Choroid plexus epithelial cell (primary cell): Measurements from ENCODE around the gene OLA1.
"Not testable (repeated sequence)": the region's sequence is repeated elsewhere in the genome, so short reads cannot be mapped to it uniquely, and the experiment has no call there.

Source experiments
- DNase-seq: peaks from one replicate; pipeline ENCODE4 v3.0.0-alpha.2; 2010; ENCODE audit warnings: low read depth
- H3K4me3 ChIP-seq: 2 replicates; pipeline ENCODE4 v1.5.1; 2011; ENCODE audit warnings: low read depth, mild to moderate bottlenecking, control low read depth, low read length, moderate library complexity
- TF ChIP-seq, protein P1 (sequence below): conservative IDR thresholded peaks from 2 replicates; pipeline ENCODE4 v1.5.1; 2011; ENCODE audit warnings: low read depth, mild to moderate bottlenecking, control low read depth, inconsistent platforms, low read length, moderate library complexity

OLA1 gene

DNA sequence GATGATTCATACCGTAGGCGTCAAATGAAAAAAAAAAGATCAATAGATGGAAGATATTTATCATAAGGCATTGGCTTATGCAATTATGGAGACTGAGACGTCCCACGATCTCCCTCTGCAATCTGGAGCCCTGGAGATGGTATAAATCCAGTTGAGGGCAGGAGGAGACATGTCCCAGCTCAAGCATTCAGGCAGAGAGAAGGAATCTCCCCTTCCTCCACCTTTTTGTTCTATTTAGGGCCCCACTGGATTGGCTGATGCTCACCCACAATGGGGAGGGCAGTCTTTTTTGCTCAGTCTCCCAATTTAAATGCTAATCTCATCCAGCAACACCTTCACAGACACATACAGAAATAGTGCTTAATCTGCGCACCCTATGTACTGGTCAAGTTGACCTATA, 18.0 kb upstream of the OLA1 start:
- DNase-seq, result no peak
- TF ChIP-seq, protein P1, sequence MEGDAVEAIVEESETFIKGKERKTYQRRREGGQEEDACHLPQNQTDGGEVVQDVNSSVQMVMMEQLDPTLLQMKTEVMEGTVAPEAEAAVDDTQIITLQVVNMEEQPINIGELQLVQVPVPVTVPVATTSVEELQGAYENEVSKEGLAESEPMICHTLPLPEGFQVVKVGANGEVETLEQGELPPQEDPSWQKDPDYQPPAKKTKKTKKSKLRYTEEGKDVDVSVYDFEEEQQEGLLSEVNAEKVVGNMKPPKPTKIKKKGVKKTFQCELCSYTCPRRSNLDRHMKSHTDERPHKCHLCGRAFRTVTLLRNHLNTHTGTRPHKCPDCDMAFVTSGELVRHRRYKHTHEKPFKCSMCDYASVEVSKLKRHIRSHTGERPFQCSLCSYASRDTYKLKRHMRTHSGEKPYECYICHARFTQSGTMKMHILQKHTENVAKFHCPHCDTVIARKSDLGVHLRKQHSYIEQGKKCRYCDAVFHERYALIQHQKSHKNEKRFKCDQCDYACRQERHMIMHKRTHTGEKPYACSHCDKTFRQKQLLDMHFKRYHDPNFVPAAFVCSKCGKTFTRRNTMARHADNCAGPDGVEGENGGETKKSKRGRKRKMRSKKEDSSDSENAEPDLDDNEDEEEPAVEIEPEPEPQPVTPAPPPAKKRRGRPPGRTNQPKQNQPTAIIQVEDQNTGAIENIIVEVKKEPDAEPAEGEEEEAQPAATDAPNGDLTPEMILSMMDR, result no peak

DNA sequence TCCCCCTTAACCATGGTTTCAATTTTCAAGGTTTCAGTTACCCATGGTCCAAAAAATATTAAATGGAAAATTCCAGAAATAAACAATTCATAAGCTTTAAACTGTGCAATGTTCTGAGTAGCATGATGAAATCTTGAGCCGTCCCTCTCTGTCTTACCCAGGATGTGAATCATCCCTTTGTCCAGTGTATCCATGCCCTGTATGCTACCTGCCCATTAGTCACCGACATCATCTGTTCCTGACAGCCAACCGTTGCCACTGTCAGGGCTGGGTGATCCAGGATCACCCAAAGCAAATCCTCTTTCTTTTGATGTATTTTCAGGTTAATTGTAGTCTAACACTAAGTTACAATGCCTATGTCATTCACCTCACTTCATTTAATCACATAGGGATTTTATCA, 15.7 kb upstream of the OLA1 start:
- TF ChIP-seq, protein P1, result no peak
- H3K4me3 ChIP-seq, result no peak overlapping the region
- DNase-seq, result peak; percentile 89

More for the DNA sequence above, 18.0 kb upstream of the OLA1 start:
- no peak overlapping the region for H3K4me3 ChIP-seq

DNA sequence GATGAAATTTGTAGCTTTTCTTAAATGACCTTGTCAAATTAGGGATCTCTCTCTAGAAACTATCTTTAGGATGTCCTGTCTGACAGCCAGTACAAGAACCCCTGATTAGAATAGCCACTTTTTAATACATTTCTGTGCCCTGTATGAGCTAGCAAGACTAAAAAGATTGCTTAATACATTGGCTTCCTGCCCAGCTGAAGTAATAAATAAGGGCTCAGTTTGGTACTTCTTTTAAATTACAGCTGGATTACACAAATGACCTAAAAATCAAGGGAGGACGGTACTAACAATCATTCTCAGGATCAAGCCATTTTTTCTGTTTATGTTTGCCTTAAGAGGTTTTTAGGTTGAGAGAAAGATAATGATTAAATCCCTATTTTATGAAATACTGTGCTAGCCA, 11.6 kb upstream of the OLA1 start:
- DNase-seq, result peak; percentile 87
- TF ChIP-seq, protein P1, result no peak
- no peak overlapping the region for H3K4me3 ChIP-seq

DNA sequence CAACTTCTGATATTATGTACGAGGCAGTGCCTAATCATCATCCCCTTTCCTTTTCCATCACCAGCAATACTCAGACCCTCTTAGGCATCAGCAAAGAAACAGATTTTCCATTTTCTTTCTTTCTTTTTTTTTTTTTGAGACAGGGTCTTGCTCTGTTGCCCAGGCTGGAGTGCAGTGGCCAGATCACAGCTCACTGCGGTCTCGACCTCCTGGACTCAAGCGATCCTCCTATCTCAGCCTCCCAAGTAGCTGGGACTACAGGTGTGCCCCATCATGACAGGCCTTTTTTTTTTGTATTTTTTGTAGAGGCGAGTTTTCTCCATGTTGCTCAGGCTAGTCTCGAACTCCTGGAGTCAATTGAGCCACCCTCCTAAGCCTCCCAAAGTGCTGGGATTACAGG, 5.9 kb upstream of the OLA1 start:
- TF ChIP-seq, protein P1, result no peak
- no peak overlapping the region for H3K4me3 ChIP-seq
- no peak for DNase-seq

DNA sequence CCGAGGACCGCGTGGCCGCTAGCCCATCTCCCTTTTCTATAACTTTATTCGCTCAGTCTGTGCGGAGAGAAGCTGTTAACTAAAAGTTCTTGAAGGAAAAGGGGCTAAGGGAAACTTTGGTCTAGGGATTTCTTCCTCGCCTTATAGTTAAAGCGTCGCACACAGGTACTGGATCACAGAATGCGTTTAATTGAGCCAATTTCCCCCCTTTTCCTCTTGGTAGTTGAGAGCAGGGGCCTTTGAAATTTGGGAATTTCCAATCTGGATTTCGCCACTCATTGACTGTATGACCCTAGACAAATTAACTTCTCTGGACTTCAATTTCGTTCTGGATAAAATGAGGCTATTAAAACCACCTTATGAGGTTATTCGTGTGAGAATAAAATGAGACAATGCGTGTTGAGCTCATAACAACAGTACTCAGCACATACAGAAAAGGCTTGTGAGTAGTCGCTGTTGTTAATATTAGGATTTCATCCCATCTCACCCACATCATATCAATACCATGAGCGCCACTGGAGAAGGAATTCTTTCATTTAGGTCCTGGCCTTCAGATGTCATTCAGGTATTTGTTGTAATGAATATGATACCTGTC, 763 bp upstream of the OLA1 start:
- peak overlapping the region; percentile 90 for H3K4me3 ChIP-seq
- TF ChIP-seq, protein P1, result no peak
- DNase-seq, result no peak

DNA sequence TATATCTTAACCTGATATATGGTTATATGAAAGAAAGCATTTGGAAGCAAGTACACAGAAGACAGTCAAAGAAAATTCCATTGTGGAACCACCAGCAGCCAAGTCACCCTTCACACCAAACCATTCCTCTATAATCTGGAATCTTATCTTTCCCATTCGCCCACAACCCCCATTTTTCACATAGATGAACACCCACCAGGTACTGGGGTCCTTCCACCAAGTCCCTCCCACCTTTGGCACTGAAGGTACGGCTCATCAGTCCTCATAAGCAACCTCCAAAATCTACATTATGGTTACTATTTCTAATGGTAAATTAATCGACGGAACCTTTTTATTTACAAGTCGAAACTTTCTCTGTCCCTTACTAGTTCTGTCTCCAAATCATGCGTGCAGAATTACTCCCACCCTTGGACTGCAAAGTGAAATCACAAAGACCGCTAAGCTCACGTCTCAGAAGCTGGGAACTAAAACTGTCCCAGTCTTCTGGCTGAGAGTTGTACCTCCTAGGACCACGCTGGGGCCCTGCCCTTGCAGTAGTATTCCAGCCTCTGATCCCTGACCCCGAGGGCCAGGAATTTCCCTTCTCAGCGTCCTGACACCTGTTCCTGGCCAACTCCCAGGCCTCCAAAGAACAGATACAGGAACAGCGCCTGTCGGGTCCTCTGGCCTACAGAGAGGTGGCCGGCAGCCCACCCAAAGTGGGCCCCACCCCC, 702 bp downstream of the OLA1 start:
- TF ChIP-seq, protein P1, result no peak
- peak; percentile 34 for DNase-seq
- peak overlapping the region; percentile 90 for H3K4me3 ChIP-seq

DNA sequence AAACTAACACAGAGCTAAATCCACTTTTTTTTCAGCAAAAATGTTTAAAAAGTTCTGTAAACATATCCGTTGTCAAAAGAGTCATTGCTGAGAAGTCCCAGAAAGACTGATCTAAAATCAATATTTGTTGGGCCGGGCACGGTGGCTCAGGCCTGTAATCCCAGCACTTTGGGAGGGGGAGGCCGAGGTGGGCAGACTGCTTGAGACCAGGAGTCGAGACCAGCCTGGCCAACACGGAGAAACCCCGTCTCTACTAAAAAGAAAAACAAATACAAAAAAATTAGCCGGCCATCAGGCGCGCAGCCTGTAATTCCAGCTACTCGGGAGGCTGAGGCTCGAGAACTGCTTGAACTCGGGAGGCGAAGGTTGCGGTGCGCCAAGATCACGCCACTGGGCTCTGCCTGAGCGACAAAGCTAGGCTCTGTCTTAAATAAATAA, 1.4 kb downstream of the OLA1 start:
- H3K4me3 ChIP-seq, result no peak overlapping the region
- TF ChIP-seq, protein P1, result no peak
- no peak for DNase-seq

DNA sequence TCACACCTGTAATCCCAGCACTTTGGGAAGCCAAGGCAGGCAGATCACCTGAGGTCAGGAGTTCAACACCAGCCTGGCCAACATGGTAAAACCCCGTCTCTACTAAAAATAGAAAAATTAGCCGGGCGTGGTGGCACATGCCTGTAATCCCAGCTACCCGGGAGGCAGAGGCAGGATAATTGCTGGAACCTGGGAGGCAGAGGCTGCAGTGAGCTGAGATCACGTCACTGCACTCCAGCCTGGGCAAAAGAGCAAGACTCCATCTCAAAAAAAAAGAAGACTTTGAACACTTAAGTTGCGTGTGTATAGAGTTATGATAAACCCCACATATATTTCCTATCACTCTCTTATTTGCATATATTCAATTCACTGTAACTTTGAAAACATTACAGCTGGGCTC, 2.7 kb downstream of the OLA1 start:
- not testable (repeated sequence) for H3K4me3 ChIP-seq, DNase-seq
